ENCODE measurements around the gene ZMYND8. TPM values are rescaled to one million over a fixed set of nuclear protein-coding genes. Genes with fewer than 3 reads are reported as not detected.
"Not testable (repeated sequence)": the region's sequence is repeated elsewhere in the genome, so short reads cannot be mapped to it uniquely, and the experiment has no call there.

The ZMYND8 gene
- 10 to 100 TPM; 22.6 to 27.5 TPM for total RNA-seq
- long read RNA-seq, partial matches to known transcripts = 29 of 41 reads
- long read RNA-seq, other reads (novel, unspliced or antisense) = 11 of 41 reads

DNA sequence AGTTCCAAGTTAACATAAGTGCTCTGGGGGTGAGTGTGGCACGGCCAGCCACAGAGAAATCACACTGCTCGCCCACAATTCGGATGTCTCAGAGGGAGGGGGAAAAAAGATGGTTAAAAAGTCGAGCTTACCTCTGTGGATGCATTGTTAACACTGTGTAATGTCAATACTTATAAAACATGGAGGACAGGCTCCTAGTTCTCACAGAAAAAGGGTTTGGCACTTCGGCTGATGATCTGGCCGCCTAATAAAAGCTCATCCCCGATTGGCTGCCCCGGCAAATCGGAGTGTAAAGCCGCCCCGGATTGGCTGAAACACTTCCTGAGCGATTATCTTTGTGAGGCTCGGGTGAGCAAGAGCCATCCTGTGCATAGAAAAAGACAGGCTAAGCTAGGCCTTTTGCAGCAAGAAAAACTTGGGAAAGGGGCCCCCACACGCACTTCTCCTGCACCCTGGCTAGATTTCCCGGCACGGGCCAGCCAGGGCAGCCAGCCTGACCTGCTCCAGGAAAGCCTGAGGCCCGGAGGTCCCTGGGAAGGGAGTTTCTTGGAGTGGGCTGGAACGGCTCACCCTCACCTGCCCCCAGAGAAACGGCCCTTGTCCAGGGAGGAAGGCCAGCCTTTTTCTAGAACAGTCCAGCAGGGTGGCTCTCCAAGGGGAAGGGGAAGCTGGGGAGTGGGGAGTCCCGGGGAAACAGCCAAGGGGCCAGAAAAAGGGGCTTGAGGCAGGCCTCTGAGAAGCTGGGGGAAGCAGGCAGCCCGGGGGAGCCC lies at the start of gene ZMYND8:
Gene ZMYND8, minus strand, starts transcription at position 174 of the 770 bp plus-strand sequence. Its CDS starts 29 bp downstream, at position 145.
- intact Hi-C loops (cut with DNase I) = loop anchor here in 1 of 2 donors (5.0 kb wide), 1 partner anchor 39 kb away; no protein-coding TSS in a partner anchor
- DNase-seq = peak; percentile 87
- peak; percentile 67 to 71 for ATAC-seq

DNA sequence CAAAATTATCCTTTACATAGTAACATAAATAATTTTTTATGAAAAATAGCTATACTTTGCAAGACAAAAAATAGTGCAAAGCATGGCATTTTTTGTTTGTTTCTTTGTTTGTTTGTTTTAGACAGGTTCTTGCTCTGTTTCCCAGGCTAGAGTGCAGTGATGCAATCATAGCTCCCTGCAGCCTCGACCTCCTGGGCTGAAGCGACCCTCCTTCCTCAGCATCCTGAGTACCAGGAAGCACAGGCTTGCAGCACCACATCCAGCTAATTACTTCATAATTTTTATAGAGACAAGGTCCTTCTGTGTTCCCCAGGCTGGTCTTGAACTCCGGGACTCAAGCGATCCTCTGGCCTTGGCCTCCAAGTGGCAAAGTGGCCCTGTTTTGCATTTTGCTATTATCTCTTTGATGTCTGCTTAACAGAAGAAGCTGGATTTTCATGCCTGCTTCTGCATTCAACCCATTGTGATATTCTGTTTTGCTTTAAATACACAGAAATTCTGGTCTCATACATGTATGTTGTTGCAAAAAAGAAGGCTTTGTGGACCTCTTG lies 49.4 kb upstream of the ZMYND8 start:
- DNase-seq (no peak), ATAC-seq (no peak)
- intact Hi-C loops (cut with DNase I) = no loop called here

DNA sequence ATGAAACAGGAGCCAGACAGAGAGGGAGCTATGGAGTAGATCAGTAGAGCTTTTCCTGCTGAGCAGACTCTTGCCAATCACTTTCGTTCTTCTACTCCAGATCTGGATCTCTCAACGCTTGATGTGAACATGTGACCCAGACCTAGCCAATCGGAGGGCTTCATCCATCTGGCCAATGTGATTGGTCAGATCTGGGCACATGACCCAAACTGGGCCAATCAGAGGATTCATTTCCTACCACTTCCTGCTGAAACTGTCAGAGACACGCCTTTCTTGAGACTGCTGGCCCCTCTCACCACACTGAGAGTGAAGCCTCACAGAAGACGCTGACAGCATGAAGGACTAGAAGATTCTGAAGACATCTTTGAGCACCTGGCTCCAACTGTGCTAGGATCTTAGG lies 44.2 kb upstream of the ZMYND8 start:
- intact Hi-C loops (cut with DNase I) = no loop called here
- ATAC-seq = no peak
- DNase-seq = no peak

DNA sequence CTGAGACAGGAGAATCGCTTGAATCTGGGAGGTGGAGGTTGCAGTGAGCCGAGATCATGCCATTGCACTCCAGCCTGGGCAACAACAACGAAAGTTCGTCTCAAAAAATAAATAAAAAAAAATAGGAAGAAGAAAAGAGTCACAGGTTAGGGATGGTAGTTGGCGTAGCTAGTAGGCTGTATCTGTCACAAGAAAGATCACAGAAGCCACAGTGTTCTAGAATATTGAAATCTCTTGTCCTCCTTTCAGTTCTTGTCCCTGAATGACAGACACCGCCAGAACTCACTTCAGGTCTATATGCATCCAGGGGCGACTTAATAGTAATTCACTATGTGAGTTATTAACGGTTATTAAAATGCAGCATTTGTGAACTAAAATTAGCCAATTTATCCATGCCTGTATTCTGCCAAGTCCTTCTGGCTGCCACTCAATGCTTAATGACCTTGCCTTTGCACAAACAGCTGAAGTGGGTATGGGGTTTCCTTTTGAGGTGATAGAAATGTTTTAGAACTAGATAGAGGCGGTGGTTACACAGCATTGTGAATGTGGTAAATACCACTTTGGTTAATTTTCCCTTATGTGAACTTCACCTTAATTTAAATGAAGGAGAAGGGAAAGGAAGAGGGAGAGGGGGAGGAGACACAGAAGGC lies 41.3 kb upstream of the ZMYND8 start:
- ATAC-seq (no peak), DNase-seq (no peak)
- intact Hi-C loops (cut with DNase I) = no loop called here

DNA sequence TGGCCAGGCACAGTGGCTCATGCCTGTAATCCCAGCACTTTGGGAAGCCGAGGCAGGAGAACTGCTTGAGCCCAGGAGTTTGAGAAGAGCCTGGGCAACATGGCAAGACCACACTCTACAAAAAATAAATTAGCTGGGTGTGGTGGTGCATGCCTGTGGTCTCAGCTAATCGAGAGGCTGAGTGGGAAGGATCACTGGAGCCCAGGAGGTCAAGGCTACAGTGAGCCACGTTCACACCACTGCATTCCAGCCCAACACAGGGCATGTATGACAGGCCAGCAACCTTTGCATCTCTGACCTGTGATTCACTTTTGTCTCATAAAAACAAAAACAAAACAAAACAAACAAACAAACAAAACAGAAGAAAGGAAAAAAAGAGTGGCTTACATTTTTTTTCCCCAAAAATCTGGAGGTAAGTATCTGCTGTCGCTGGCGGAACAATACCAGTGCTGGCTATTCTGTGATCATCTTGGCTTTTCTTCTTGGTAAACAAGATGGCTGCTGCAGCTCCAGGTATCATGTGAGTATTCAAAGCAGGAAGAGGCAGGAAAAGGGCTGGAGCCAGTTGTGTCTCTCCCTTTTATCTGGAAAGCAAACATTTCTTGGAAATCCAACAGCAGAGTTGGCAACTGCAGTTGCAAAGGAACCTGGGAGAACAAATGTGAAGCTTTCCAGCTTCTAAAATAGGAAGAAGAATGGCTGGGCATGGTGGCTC lies 40.4 kb upstream of the ZMYND8 start:
- intact Hi-C loops (cut with DNase I) = no loop called here
- ATAC-seq (no peak), DNase-seq (no peak)

DNA sequence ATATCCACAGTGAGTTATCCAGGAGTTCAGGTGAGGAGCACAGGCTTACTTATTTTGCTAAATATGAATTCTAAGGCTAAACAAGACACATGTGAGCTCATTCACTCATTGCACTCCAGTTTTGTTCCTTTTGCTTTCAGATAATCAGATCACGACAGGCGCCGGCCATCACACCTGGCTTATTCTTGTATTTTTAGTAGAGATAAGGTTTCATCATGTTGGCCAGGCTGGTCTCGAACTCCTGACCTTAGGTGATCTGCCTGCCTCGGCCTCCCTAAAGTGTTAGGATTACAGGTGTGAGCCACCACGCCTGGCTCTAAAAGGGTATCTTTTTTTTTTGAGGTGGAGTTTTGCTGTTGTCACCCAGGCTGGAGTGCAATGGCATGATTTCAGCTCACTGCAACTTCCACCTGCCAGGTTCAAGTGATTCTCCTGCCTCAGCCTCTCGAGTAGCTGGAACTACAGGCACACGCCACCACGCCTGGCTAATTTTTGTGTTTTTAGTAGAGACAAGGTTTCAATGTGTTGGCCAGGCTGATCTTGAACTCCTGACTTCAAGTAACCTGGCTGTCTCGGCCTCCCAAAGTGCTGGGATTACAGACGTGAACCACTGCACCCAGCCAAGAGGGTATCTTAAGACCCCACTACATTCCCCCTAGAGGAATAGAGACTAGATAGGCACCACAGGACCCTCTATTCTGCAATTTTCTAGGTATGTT lies 37.5 kb upstream of the ZMYND8 start:
- DNase-seq, ATAC-seq: not testable (repeated sequence)
- intact Hi-C loops (cut with DNase I) = loop anchor here in 1 of 2 donors (5.0 kb wide), 1 partner anchor 108 kb away; the partner anchor contains the start of gene NCOA3

DNA sequence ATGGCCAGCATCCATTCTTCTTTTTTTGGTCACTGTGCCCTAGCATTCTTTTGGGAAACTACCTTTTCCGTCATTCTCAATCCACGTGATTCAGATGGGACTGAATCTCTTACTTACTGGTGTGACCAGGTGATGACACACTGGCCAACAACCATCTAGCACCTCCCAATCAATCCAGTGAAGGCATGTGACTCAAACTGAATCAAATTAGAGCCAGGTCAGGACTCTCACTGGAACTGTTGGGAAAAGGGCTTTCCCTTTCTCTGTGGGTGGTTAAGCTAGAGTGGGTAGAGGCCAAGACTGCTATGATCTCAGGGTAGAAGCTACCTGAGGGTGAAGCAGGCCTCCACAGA lies 36.2 kb upstream of the ZMYND8 start:
- no peak for ATAC-seq
- intact Hi-C loops (cut with DNase I) = loop anchor here in 1 of 2 donors (5.0 kb wide), 1 partner anchor 110 kb away; the partner anchor contains the start of gene NCOA3
- DNase-seq = no peak

DNA sequence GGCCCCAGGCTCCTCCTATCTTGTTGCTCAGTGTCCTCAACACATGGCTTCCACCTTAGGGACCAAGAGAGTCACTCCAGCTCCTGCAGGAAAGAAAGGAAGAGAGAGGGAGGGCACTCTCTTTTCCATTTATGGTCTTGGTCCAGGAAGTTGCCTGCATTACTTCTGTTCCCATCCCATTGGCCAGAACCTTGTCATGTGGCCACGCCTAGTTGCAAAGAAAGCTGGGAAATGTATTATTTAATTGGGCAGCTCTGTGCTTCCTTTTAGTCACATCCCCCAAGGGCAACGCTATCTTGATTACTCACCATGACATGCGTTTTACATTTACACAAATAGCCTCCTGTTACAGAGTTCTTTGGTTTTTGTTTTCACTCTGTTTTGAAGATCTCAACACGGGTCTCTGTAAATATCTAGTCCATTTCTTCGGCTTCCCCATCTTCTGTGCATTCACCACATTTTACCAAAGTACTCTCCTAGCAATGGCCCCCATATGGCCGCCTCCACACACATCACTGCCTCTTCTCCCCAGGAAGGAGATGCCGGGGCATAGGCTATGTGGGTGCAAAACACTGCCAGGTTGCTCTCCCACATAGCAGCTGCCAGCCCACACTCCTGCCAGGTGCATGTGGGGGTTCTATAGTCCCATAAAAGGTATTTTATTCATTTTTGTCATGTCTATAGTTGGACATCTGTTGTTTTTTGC lies 35.7 kb upstream of the ZMYND8 start:
- ATAC-seq (peak; percentile 41 to 84), DNase-seq (peak; percentile 29)
- intact Hi-C loops (cut with DNase I) = loop anchor here in 1 of 2 donors (5.0 kb wide), 1 partner anchor 110 kb away; the partner anchor contains the start of gene NCOA3

DNA sequence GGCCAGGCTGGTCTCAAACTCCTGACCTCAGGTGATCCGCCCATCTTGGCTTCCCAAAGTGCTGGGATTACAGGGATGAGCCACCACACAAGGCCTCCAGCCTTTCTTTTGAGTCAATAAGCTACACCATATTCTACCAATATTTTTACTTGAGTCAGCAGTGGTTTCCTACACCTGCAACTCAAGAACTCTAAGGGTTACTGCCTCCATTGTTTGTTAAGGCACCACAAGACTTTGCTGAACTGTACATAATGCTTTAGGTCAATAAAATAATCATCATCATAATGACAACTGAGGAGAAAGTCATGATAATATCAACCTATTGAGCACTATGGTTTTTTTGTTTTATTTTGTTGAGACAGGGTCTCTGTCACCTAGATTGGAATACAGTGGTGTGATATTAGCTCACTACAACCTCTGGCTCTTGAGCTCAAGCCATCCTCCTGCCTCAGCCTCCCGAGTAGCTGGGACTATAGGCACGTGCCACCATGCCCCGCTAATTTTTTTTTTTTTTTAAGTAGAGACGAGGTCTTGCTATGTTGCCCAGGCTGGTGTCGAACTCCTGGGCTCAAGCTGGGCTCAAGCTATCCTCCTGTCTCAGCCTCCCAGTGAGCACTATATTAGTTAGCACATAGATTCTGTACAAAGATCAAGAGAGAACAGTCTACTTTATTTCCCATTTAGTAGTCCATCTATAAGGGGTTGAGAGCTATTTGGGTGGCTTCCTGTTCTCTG lies 34.9 kb upstream of the ZMYND8 start:
- no peak for DNase-seq
- ATAC-seq = no peak
- intact Hi-C loops (cut with DNase I) = loop anchor here in 1 of 2 donors (5.0 kb wide), 1 partner anchor 111 kb away; the partner anchor contains the start of gene NCOA3

DNA sequence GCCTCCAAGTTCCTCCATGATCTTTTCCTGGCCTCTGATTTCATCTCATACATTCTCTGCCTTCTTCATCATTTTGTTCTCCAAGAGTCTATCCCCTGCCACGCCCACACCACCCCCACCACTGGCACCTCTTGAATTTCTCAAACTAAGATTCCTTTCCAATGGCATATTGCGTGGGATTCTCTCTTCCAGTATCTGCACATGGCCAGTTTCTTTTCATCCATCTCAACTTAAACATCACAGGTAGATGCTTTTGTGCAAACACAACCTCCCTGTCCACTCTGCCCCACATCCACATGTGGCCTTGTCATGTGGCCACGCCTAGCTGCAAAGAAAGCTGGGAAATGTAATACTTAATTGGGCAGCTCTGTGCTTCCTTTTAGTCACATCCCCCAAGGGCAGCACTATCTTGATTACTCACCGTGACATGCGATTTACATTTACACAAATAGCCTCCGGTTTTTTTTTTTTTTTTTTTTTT lies 33.4 kb upstream of the ZMYND8 start:
- ATAC-seq (no peak), DNase-seq (no peak)
- intact Hi-C loops (cut with DNase I) = loop anchor here (5.0 to 10.0 kb wide), 2 partner anchors 112 to 635 kb away; partner anchors contain the start of gene NCOA3 (in 1 of the 2)

DNA sequence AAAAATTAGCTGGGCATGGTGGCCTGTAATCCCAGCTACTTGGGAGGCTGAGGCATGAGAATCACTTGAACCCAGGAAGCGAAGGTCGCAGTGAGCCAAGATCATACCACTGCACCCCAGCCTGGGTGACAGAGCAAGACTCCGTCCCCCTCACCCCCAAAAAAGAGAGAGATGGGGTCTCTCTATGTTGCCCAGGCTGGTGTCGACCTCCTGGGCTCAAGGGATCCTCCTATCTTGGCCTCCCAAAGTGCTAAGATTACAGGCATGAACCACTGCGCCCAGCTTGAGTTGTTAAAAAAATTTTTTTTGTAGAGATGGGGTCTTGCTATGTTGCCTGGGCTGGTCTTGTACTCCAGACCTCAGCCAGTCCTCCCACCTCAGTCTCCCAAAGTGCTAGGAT lies 29.5 kb upstream of the ZMYND8 start:
- DNase-seq, ATAC-seq: not testable (repeated sequence)
- intact Hi-C loops (cut with DNase I) = loop anchor here in 1 of 2 donors (2.0 to 10.0 kb wide), 2 partner anchors 235 to 631 kb away; no protein-coding TSS in a partner anchor

DNA sequence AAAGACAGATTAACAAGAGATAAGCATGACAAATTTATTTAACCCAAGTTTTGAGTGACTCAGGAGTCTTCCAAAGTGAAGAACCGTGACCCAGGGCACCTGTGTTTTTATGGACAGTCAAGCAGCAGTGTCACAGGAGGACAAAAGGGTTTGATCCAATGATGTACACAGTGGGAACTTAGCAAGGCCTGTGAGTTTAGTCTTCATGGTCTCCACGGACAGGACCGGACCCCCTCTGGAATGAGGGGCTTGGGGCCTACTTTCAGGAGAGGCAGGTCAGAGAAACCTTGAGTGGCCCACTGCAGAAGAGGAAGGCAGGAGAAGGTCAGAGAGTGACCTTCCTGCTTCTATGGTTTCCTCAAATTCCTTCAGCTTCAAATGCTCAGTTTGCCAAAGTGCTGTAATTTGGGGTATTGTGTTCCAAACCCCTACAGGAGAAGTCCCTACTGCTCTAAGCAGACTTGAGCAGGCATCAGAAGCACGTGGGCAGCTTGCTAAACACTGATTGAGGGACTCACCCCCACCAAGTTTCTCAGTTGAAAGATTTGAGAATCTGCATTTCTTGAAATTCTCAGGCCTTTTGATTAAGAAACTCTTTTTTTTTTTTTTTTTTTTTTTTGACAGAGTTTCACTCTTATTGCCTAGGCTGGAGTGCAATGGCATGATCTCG lies 26.4 kb upstream of the ZMYND8 start:
- DNase-seq (no peak), ATAC-seq (no peak)
- intact Hi-C loops (cut with DNase I) = loop anchor here (2.0 to 10.0 kb wide), 3 partner anchors 110 to 628 kb away; no protein-coding TSS in a partner anchor

DNA sequence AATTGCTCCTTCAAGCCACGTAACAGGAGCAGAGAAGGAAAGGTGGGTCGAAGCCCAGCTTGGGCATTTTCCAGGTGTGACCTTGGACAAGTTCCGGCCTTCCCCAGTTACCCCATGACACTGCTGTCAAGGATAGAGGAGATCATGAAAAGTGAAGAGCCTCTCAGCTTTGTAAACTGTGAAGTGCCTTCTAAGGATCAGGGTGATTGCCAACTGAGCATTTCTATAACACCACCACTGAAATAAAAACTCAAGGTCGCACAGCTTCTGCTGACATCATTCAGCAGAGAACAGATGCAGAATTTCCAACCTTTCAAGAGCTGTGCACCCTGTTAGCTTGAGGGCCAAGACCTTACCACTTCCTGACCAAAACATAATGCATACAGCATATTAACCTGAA lies 24.0 kb upstream of the ZMYND8 start:
- ATAC-seq = no peak
- no peak for DNase-seq
- intact Hi-C loops (cut with DNase I) = loop anchor here (5.0 to 10.0 kb wide), 2 partner anchors 183 to 626 kb away; no protein-coding TSS in a partner anchor

DNA sequence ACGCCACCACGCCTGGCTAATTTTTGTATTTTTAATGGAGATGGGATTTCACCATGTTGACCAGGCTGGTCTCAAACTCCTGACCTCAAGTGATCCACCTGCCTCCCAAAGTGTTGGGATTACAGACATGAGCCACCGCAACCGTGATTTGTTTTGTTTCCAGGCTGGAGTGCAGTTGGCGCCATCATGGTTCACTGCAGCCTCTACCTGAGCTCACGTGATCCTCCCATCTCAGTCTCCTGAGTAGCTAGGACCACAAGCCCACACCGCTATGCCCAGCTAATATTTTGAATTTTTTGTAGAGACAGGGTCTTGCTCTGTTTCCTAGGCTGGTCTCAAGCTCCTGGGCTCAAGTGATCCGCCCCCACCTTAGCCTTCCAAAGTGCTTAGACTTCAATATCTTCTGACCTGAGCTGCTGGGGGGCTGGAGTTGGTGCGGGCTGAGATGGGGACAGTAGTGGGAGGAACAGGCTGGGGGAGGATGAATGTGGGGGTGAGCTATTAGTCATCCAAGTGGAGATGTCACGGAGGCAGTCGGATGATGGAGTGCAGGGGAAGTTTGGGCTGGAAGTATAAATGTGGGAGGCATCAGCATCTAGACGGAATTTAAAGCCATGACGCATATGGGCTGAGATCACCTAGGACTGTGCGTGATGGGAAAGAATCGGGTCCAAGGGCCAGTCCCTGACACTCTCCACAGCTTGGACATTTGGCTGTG lies 23.1 kb upstream of the ZMYND8 start:
- ATAC-seq = peak in 1 of 2 donors; percentile 69
- no peak for DNase-seq
- intact Hi-C loops (cut with DNase I) = loop anchor here (5.0 to 10.0 kb wide), 2 partner anchors 182 to 625 kb away; no protein-coding TSS in a partner anchor

DNA sequence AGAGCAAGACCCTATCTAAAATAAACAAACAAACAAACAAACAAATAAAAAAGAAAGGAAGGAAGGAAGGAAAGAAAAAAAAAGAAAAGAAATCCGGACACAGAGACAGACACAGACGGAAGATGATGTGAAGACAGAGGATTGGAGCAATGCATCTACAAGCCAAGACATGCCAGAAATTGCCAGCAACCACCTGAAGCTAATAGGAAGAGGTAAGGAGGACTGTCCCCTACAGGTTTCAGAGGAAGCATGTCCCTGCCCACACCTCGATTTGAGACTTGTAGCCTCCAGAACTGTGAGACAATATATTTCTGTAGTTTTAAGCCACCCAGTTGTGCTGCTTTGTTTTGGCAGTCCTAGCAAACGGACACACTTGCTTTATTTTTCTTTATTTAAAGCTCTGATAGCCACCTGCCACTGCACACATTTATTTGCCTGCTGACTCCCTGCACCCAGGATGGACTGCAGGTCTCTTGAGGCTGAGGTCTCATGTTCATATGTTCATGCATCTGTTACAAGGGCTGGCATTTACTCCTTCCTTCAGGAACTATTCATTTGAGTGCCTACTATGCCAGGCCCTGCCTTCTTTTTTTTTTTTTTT lies 20.7 kb upstream of the ZMYND8 start:
- intact Hi-C loops (cut with DNase I) = no loop called here
- no peak for DNase-seq

More for the DNA sequence above, 20.7 kb upstream of the ZMYND8 start:
- no peak for ATAC-seq

All from left cardiac atrium (tissue), 4 donors.